ENCODE measurements around the gene MEIS1.

DNA sequence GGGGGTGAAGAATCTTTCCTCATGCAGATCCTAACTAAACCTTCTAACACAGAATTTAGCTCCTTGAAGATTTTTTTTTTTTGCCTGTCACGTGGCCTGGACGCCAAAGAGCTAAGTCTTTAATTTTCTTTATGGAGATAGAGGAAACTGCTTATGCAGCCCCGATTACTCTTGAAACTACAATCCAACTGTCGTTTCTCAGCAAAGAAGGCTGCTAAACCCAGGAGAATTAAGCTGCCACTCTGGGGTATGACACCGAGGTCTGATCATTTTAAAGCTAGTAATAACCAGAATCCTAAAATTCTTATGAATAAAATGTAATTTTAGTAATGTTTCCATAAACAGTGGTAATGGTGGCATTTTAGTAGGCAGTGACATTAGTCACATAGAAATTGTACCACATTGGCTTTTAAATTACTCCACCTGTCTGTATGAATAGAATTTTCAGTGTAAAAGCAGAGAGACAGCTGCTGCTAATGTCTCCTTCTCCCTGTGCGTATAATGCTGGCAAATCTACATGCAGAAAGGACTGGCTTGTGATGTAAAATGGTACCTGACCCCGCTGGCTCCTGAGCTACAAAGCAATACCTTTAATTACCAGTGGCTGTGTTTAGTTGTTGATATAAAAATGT lies 86.5 kb downstream of the MEIS1 start:
- TF ChIP-seq, protein P1, sequence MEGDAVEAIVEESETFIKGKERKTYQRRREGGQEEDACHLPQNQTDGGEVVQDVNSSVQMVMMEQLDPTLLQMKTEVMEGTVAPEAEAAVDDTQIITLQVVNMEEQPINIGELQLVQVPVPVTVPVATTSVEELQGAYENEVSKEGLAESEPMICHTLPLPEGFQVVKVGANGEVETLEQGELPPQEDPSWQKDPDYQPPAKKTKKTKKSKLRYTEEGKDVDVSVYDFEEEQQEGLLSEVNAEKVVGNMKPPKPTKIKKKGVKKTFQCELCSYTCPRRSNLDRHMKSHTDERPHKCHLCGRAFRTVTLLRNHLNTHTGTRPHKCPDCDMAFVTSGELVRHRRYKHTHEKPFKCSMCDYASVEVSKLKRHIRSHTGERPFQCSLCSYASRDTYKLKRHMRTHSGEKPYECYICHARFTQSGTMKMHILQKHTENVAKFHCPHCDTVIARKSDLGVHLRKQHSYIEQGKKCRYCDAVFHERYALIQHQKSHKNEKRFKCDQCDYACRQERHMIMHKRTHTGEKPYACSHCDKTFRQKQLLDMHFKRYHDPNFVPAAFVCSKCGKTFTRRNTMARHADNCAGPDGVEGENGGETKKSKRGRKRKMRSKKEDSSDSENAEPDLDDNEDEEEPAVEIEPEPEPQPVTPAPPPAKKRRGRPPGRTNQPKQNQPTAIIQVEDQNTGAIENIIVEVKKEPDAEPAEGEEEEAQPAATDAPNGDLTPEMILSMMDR (IDR thresholded peaks at IDR 0.05), result no peak
- no peak for TF ChIP-seq POLR2AphosphoS5 (IDR thresholded peaks at IDR 0.05)
- TF ChIP-seq POLR2A (IDR thresholded peaks at IDR 0.05), result no peak
- TF ChIP-seq EP300 (IDR thresholded peaks at IDR 0.05; ENCODE audit: low read depth), result no peak

Measured in transverse colon (tissue), 4 donors.